Measurements from ENCODE around the gene IL17REL.
"Not testable (repeated sequence)": the region's sequence is repeated elsewhere in the genome, so short reads cannot be mapped to it uniquely, and the experiment has no call there.

Gene IL17REL

GRCh38 chr22:49945042-49945794, 67.3 kb downstream of the IL17REL start:
- DNase-seq (ENCODE audit: low read depth in 2 of 2), result not testable (repeated sequence)
